ENCODE results near the gene NFRKB. TPM values are rescaled to one million over a fixed set of nuclear protein-coding genes. Genes with fewer than 3 reads are reported as not detected.

NFRKB gene
- total RNA-seq, 1 experiment from 2014 or later = 27.4 TPM

DNA sequence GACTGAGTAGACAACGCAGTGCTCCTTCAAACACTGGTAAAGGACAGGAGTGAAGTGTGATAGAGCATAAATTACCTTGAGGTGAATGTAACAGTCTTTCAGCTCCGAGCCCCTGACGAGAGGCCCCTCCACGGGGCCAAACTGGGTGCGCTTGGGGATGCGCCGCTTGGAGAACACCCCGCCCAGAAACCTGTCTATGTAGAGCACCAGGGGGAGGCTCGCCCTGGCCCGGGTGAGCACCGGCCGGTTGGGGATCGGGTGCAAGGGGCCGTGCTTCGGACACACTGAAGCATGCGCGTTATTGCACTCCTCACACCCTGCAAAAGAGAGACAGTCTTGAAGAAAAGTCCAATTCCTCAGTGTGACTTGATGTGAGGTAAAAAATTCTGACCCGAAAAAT, 49.3 kb upstream of the NFRKB start:
- Histone ChIP-seq H2AFZ (ENCODE audit: low read depth, low read length, poor library complexity, severe bottlenecking) (no peak overlapping the region), H3K9me2 (ENCODE audit: insufficient read depth) (no peaks in the 10 kb centered on the region), H3K79me2 (ENCODE audit: insufficient read depth, low read length) (no peaks in the 10 kb centered on the region), H3K4me1 (ENCODE audit: control insufficient read depth in 1 of 2, insufficient read depth in 2 of 2, low read length in 2 of 2) (no peaks in the 10 kb centered on the region), H3K4me3 (replicated peaks in 1 of 2; ENCODE audit: low read depth in 1 of 2, low read length in 2 of 2) (no peak overlapping the region), H3K27me3 (ENCODE audit: insufficient read depth, low read length) (no peaks in the 10 kb centered on the region), H3K9ac (ENCODE audit: low read length) (no peak overlapping the region), H4K20me1 (ENCODE audit: insufficient read depth) (no peaks in the 10 kb centered on the region), H3K27ac (ENCODE audit: low read depth, low read length) (no peak overlapping the region), H3K36me3 (ENCODE audit: control insufficient read depth in 1 of 2, insufficient read depth in 2 of 2, low read length in 2 of 2) (no peaks in the 10 kb centered on the region), H3K9me3 (ENCODE audit: control insufficient read depth in 1 of 2, insufficient read depth in 1 of 2, low read depth in 1 of 2, low read length in 2 of 2) (no peaks in the 10 kb centered on the region), H3K4me2 (ENCODE audit: low read length) (no peak overlapping the region)
- CTCF ChIA-PET = no interaction called here
- RAD21 ChIA-PET (ENCODE audit: low non-redundant PET in 1 of 2, low total read pairs in 2 of 2, uncharacterized antibody in 2 of 2, unreplicated experiment in 2 of 2) = no interaction called here
- POLR2A ChIA-PET = no interaction called here
- TF ChIP-seq JUND (IDR thresholded peaks at IDR 0.05) = no peak
- no peak for TF ChIP-seq SP1 (IDR thresholded peaks at IDR 0.05; ENCODE audit: low read depth)
- no peak for TF ChIP-seq SIN3A (IDR thresholded peaks at IDR 0.05; ENCODE audit: low read depth)
- TF ChIP-seq CBX3 (IDR thresholded peaks at IDR 0.05; ENCODE audit: low read depth) = no peak
- TF ChIP-seq EGR1 (IDR thresholded peaks at IDR 0.05; ENCODE audit: low read depth) = no peak
- no peak for TF ChIP-seq FOSL1 (IDR thresholded peaks at IDR 0.05; ENCODE audit: low read depth)
- TF ChIP-seq RAD21 (IDR thresholded peaks at IDR 0.05; ENCODE audit: low read depth) = no peak
- TF ChIP-seq ZBTB33 (IDR thresholded peaks at IDR 0.05; ENCODE audit: extremely low read depth, insufficient replicate concordance, low read length) = no peak
- DNase-seq (ENCODE audit: low read depth, low spot score) (no peak), ATAC-seq (no peak)
- BruUV-seq (replicated peaks) = no TSS peak
- intact Hi-C loops (cut with micrococcal nuclease) = no loop called here

DNA sequence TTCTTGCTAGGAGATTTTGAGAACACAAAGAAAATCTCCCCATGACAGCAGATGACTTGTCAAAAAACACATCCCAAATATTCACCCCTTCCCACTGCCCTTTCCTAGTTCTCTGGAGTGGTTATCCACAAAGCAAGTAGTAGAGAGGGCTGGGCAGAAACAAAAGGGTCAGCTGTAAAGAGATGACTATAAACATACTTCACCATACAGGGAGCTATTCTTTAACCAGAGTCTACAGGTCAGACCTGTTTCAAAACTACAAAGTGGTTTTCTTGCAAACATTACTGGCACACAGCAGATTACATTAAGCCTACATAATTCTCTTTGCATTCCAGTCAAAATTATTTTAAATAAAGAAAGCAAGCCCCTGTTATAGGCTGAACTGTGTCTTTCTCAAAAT, 47.7 kb upstream of the NFRKB start:
- no peaks in the 10 kb centered on the region for H3K4me1 ChIP-seq (ENCODE audit: control insufficient read depth in 1 of 2, insufficient read depth in 2 of 2, low read length in 2 of 2)
- no peak overlapping the region for H2AFZ ChIP-seq (ENCODE audit: low read depth, low read length, poor library complexity, severe bottlenecking)
- POLR2A ChIA-PET = no interaction called here
- TF ChIP-seq YY1 (IDR thresholded peaks at IDR 0.05; ENCODE audit: extremely low read depth, insufficient replicate concordance, low read depth, low read length) = no peak
- no peak for TF ChIP-seq ZNF274 (IDR thresholded peaks at IDR 0.05; ENCODE audit: low read depth, low read length)
- TF ChIP-seq TCF7L2 (IDR thresholded peaks at IDR 0.05; ENCODE audit: borderline replicate concordance, extremely low read depth, insufficient read depth, insufficient read length) = no peak
- TF ChIP-seq EZH2phosphoT487 (IDR thresholded peaks at IDR 0.05; ENCODE audit: borderline replicate concordance) = no peak
- TF ChIP-seq POLR2A (IDR thresholded peaks at IDR 0.05; ENCODE audit: borderline replicate concordance, extremely low read depth, insufficient read depth, insufficient read length) = no peak
- TF ChIP-seq ATF3 (IDR thresholded peaks at IDR 0.05) = no peak
- no peak for TF ChIP-seq SRF (IDR thresholded peaks at IDR 0.05; ENCODE audit: low read depth)
- TF ChIP-seq, protein P1, sequence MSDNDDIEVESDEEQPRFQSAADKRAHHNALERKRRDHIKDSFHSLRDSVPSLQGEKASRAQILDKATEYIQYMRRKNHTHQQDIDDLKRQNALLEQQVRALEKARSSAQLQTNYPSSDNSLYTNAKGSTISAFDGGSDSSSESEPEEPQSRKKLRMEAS (IDR thresholded peaks at IDR 0.05) = no peak
- no peak for TF ChIP-seq CEBPB (IDR thresholded peaks at IDR 0.05; ENCODE audit: low read depth)
- H3K79me2 ChIP-seq (ENCODE audit: insufficient read depth, low read length) = no peaks in the 10 kb centered on the region
- no peak overlapping the region for H3K4me3 ChIP-seq (replicated peaks in 1 of 2; ENCODE audit: low read depth in 1 of 2, low read length in 2 of 2)
- intact Hi-C loops (cut with micrococcal nuclease) = no loop called here
- DNase-seq (ENCODE audit: low read depth, low spot score) (no peak), ATAC-seq (no peak)
- H3K9ac ChIP-seq (ENCODE audit: low read length) = no peak overlapping the region
- H4K20me1 ChIP-seq (ENCODE audit: insufficient read depth) = no peaks in the 10 kb centered on the region
- no peaks in the 10 kb centered on the region for H3K36me3 ChIP-seq (ENCODE audit: control insufficient read depth in 1 of 2, insufficient read depth in 2 of 2, low read length in 2 of 2)
- no peaks in the 10 kb centered on the region for H3K27me3 ChIP-seq (ENCODE audit: insufficient read depth, low read length)
- RAD21 ChIA-PET (ENCODE audit: low non-redundant PET in 1 of 2, low total read pairs in 2 of 2, uncharacterized antibody in 2 of 2, unreplicated experiment in 2 of 2) = no interaction called here
- CTCF ChIA-PET = no interaction called here
- H3K4me2 ChIP-seq (ENCODE audit: low read length) = no peak overlapping the region
- H3K9me3 ChIP-seq (ENCODE audit: control insufficient read depth in 1 of 2, insufficient read depth in 1 of 2, low read depth in 1 of 2, low read length in 2 of 2) = no peaks in the 10 kb centered on the region
- no TSS peak for BruUV-seq (replicated peaks)
- H3K27ac ChIP-seq (ENCODE audit: low read depth, low read length) = no peak overlapping the region
- no peaks in the 10 kb centered on the region for H3K9me2 ChIP-seq (ENCODE audit: insufficient read depth)
